PFSK-1 (cell line): ENCODE results near the gene SORBS1.

Source experiments
- FOXP2 ChIP-seq: optimal IDR thresholded peaks from 2 replicates; pipeline ENCODE3; 2011; ENCODE audit warnings: borderline replicate concordance, control low read depth, inconsistent platforms; ENCODE audit not compliant: insufficient read depth; ENCODE audit errors: extremely low read length, extremely low read depth
- POLR2AphosphoS5 ChIP-seq: IDR thresholded peaks from 2 replicates; pipeline ENCODE4 v1.6.1; 2012; ENCODE audit warnings: low read depth, mild to moderate bottlenecking, control low read depth, low read length, moderate library complexity
- REST ChIP-seq, 2 experiments: IDR thresholded peaks; 2 replicates each; pipeline versions ENCODE4 v1.6.1 to v1.8.0; 2011 to 2012; ENCODE audit warnings: low read depth in 2 of 2, low read length in 2 of 2, control low read depth in 1 of 2, inconsistent platforms in 1 of 2, mild to moderate bottlenecking in 1 of 2, moderate library complexity in 1 of 2; ENCODE audit not compliant: insufficient read depth in 1 of 2
- SIN3A ChIP-seq: IDR thresholded peaks from 2 replicates; pipeline ENCODE4 v1.6.1; 2012; ENCODE audit warnings: mild to moderate bottlenecking, low read length, moderate library complexity, borderline replicate concordance; ENCODE audit not compliant: insufficient read depth
- TAF1 ChIP-seq: IDR thresholded peaks from 2 replicates; pipeline ENCODE4 v1.6.1; 2012; ENCODE audit warnings: low read length, control low read depth, borderline replicate concordance; ENCODE audit not compliant: insufficient read depth

The SORBS1 gene

GRCh38 chr10:95392217-95392584 is 169.0 kb downstream of the SORBS1 start:
- TF ChIP-seq SIN3A (no peak), POLR2AphosphoS5 (no peak), TAF1 (no peak), REST (IDR thresholded peaks at IDR 0.05; ENCODE audit: insufficient read depth in 1 of 2, low read depth in 2 of 2, low read length in 2 of 2) (no peak), FOXP2 (no peak)

- TF ChIP-seq FOXP2 (no peak), REST (IDR thresholded peaks at IDR 0.05; ENCODE audit: insufficient read depth in 1 of 2, low read depth in 2 of 2, low read length in 2 of 2) (peak; percentile 86 to 94)
Measured at GRCh38 chr10:95391581-95392216, 169.5 kb downstream of the SORBS1 start.

- TF ChIP-seq FOXP2 (no peak), REST (IDR thresholded peaks at IDR 0.05; ENCODE audit: insufficient read depth in 1 of 2, low read depth in 2 of 2, low read length in 2 of 2) (no peak), POLR2AphosphoS5 (no peak), TAF1 (no peak), SIN3A (no peak)
Measured at GRCh38 chr10:95391164-95391563, 170.0 kb downstream of the SORBS1 start.

- no peak for TF ChIP-seq POLR2AphosphoS5
Measured at GRCh38 chr10:95389982-95390381, 171.2 kb downstream of the SORBS1 start.

- TF ChIP-seq REST (IDR thresholded peaks at IDR 0.05; ENCODE audit: insufficient read depth in 1 of 2, low read depth in 2 of 2, low read length in 2 of 2) (no peak), POLR2AphosphoS5 (no peak), FOXP2 (no peak), SIN3A (no peak), TAF1 (no peak)
Measured at GRCh38 chr10:95389176-95389575, 172.0 kb downstream of the SORBS1 start.
